A549 (cell line): Measurements from ENCODE around the gene SFXN3.

ENCODE experiments used
- CEBPB ChIP-seq, 2 experiments: fragments of >200 bp in 1 of 2; sonication (Bioruptor Twin) in 1 of 2; formaldehyde crosslinking in 1 of 2; IDR thresholded peaks; 2 replicates each; pipeline ENCODE4 v1.6.1; 2012 to 2016
- EP300 ChIP-seq, 2 experiments: fragments of >200 bp; sonication (Bioruptor Twin); formaldehyde crosslinking; IDR thresholded peaks; 2 replicates in 1 of 2; 3 replicates in 1 of 2; pipeline ENCODE4 v1.6.1; 2016 to 2017
- JUNB ChIP-seq: fragments of >200 bp; sonication (Bioruptor Twin); formaldehyde crosslinking; IDR thresholded peaks from 2 replicates; pipeline ENCODE4 v1.6.1; 2016
- KDM1A ChIP-seq: fragments of 200-600 bp; sonication (generic); IDR thresholded peaks from 2 replicates; pipeline ENCODE4 v1.6.1; 2016; ENCODE audit warnings: low read depth, mild to moderate bottlenecking
- MAZ ChIP-seq: fragments of 150-350 bp; IDR thresholded peaks from 2 replicates; pipeline ENCODE4 v1.6.1; 2014; ENCODE audit warnings: antibody characterized with exemption, low read depth, low read length, borderline replicate concordance
- POLR2A ChIP-seq: IDR thresholded peaks from 2 replicates; pipeline ENCODE4 v1.6.1; 2012; ENCODE audit warnings: mild to moderate bottlenecking, low read length
- RAD21 ChIP-seq, 2 experiments: fragments of >200 bp in 1 of 2; sonication (Bioruptor Twin) in 1 of 2; formaldehyde crosslinking in 1 of 2; IDR thresholded peaks in 1 of 2; conservative IDR thresholded peaks in 1 of 2; 2 replicates in 1 of 2; 3 replicates in 1 of 2; pipeline ENCODE4 v1.6.1; 2012 to 2018; ENCODE audit warnings: inconsistent platforms in 1 of 2
- ZC3H11A ChIP-seq: fragments of 450-650 bp; IDR thresholded peaks from 2 replicates; pipeline ENCODE4 v1.6.1; 2014; ENCODE audit warnings: antibody characterized with exemption, mild to moderate bottlenecking
- TF ChIP-seq, protein P1 (sequence below): fragments of >200 bp; sonication (Bioruptor Twin); formaldehyde crosslinking; IDR thresholded peaks from 3 replicates; pipeline ENCODE4 v1.5.1; 2016

DNA sequence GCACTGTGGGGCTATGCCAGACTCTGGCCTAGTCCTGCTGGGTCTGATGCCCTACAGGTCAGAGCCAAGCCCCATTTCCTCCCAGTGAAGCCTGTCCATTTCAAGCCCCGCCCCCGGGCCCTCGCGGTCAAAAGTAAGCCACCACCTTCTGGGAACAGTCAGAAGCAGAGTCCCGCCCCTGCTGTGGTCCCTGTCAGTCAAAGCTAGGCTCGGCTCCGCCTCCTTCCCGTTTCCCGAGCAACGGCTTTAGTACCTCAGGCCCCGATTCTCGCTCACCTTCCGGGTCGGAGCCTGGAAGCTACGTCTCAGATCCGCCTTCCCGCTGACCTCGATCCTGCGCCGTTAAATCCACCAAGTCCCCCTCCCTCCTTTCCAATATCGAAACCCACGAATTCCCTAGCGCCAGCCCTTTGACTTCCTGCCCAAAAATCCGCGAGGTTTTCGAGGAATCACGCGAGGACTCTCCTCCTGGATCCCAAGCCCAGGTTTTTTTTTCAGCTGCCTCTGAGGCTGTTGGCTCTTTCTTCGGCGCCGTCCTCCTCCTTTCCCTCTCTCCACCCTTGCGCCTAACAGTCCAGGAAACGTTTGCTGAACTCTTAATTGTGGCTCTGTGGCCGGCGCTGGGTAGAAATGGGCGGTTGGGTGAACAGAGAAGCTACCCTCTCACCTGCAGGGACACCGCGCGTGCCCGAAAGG is 11.8 kb downstream of the SFXN3 start:
- TF ChIP-seq, protein P1, sequence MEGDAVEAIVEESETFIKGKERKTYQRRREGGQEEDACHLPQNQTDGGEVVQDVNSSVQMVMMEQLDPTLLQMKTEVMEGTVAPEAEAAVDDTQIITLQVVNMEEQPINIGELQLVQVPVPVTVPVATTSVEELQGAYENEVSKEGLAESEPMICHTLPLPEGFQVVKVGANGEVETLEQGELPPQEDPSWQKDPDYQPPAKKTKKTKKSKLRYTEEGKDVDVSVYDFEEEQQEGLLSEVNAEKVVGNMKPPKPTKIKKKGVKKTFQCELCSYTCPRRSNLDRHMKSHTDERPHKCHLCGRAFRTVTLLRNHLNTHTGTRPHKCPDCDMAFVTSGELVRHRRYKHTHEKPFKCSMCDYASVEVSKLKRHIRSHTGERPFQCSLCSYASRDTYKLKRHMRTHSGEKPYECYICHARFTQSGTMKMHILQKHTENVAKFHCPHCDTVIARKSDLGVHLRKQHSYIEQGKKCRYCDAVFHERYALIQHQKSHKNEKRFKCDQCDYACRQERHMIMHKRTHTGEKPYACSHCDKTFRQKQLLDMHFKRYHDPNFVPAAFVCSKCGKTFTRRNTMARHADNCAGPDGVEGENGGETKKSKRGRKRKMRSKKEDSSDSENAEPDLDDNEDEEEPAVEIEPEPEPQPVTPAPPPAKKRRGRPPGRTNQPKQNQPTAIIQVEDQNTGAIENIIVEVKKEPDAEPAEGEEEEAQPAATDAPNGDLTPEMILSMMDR = no peak
- TF ChIP-seq ZC3H11A (no peak), KDM1A (no peak), POLR2A (peak; percentile 55), EP300 (IDR thresholded peaks at IDR 0.05) (no peak), MAZ (no peak), JUNB (no peak), CEBPB (IDR thresholded peaks at IDR 0.05) (no peak), RAD21 (conservative IDR thresholded peaks at IDR 0.05 in 1 of 2, IDR thresholded peaks at IDR 0.05 in 1 of 2) (no peak)
